NCI-H748 (cell line): ENCODE measurements around the gene C5orf34.
A peak's percentile ranks its signal among the peaks of the same experiment; 100 is the strongest.
"Not testable (repeated sequence)": the region's sequence is repeated elsewhere in the genome, so short reads cannot be mapped to it uniquely, and the experiment has no call there.

Experiments used
- DNase-seq: peaks from one replicate; lab custom pipeline; 2025; ENCODE audit not compliant: unreplicated experiment; lab: John Stamatoyannopoulos, UW

Gene C5orf34, protein sequence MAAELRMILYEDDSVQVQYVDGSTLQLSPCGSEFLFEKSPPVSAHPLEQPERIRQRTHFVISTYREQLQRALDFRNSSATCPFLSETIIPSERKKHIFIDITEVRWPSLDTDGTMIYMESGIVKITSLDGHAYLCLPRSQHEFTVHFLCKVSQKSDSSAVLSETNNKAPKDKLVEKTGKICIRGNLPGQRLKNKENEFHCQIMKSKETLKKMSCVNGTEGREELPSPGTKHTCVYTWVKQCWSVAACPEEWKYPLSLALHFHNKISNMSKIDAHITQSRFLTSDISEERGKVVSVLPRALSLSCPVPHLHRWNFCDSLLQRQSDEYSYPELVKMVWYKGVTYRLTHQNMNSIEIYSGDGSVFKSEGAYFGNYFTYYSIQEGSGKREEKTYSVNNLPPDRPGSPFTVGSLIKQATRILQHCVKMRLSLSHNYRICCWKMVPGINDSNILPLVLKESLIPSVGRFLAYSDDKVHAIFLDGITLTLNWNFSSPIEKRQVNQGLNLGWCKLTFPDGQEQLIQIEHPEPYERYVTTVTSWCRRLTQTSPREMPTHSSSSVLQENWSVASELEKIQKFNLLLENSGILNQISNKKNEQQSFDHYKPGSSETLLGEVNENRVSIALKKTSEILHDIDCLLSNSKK

GRCh38 chr5:43514816-43515677 is at the start of gene C5orf34:
TSS of gene C5orf34 (minus strand) at chr5:43515148. CDS start at chr5:43509339, 5,809 bp downstream.
- peak; percentile 100 for DNase-seq

- DNase-seq, result no peak
Measured at GRCh38 chr5:43564289-43564850, 49.4 kb upstream of the C5orf34 start.

DNA sequence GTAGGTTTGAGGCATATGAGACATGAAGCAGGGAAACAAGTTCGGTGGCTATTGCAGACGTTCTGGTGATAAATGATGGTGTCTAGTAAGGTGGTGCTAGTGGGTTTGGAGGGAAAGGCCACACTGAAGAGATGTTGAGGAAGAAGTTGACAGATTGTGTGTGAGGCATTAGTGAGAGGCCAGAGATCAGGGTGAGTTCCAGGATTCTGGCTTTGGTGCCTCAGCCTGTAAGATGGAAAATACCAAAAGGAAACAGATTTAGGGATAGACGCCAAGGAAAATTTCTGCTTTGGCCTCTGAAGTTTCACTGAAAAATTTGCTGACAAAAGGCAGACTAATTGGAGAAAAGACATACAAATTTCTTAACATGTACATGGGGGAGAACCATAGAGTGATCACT is 48.4 kb upstream of the C5orf34 start:
- no peak for DNase-seq

GRCh38 chr5:43561356-43561755 is 46.4 kb upstream of the C5orf34 start:
- no peak for DNase-seq

DNA sequence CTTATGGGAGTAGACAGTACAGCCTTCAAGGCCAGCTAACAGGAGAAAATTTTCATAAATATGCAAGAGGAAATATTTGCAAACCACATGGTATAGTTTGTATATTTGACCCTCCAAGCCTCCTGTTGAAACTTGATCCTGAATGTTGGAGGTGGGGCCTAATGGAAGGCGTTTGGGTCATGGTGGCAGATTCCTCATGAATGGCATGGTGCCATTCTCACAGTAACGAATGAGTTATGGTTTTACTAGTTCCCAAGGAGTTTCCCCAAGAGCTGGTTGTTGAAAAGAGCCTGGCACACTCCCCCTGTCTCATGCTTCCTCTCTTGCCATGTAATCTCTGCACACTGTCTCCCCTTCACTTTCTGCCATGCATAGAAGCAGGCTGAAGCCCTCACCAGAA is 45.2 kb upstream of the C5orf34 start:
- DNase-seq, result peak; percentile 33

- peak; percentile 97 for DNase-seq
Measured at GRCh38 chr5:43556857-43557542, 42.1 kb upstream of the C5orf34 start, which contains the start of gene PAIP1. TSS of gene PAIP1 (minus strand) at chr5:43557077. CDS start at chr5:43556846, 231 bp downstream.

- not testable (repeated sequence) for DNase-seq
Measured at GRCh38 chr5:43556607-43556856, 41.6 kb upstream of the C5orf34 start.

DNA sequence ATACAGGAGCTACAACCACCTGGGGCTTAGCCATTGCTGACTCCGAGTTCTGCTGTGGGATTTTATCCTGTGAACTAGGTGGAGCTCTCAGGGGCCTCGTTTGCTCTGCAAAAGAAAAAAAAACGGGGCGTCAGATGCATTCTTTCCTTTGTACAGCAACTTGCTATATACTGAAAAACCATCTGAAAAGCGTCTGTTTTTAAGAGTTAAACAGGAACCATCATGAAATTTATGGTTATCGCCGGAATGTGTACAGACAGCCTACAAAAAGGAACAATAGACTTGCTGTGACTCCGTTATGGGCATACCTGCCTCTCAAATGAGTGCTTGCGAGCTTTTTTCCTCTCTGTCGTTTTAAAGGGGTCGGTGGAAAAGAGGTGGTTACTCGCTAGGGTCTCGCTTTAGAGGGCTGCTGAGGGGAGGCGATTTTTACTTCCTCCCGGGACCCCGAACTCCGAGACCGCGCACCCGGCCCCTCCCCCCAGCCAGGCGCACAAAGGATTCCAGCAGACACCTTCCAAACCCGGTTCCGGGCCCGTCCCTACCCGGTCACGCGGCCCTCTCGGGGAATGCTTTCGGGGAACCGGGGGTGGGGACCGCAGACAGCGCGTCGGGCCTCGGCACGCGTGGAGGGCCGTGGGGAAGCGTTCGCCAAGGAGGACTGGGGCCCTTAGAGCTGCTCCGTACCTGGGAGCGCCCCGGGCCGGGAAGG is 41.1 kb upstream of the C5orf34 start:
- peak; percentile 71 for DNase-seq

GRCh38 chr5:43554497-43554896 is 39.5 kb upstream of the C5orf34 start:
- DNase-seq, result no peak

GRCh38 chr5:43553381-43553780 is 38.4 kb upstream of the C5orf34 start:
- no peak for DNase-seq

DNA sequence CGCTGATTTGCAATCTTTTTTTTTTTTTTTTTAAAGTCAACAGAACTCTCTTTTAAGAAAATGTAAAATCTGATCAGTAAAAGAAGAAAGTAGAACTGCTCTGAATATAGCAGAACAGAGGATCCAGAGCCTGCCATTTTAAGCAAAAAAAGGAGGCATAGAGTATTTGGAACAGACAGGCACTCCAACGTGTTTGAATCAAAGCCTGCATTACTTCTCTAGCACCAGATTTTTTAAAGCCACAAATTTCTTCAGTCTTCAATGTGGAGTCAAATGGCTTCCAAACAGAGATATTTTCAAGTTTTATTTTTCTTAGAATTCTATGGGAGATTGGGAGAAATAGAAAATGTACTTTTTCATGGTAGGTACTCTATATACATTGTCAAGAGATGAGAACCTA is 36.8 kb upstream of the C5orf34 start:
- no peak for DNase-seq

- not testable (repeated sequence) for DNase-seq
Measured at GRCh38 chr5:43549272-43549671, 34.3 kb upstream of the C5orf34 start.

DNA sequence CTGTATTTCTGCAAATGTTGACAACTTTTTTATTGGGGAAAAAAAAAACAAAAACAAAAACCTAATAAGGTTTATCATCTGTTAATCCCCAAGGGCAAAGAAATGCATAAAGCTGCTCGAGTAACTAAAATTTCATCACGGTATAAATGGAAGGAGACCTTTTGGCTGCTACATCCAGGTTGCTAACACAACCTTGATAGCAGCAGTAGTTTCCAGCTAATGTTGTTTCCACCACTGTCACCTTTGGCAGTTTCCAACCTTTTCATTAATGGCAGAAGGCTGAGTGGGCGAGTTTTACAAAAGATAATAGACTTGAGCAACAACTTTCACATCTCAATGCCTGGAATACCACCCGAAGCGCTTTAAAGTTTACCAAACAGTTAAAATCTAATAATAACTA is 33.4 kb upstream of the C5orf34 start:
- no peak for DNase-seq

- DNase-seq, result no peak
Measured at GRCh38 chr5:43547532-43547931, 32.6 kb upstream of the C5orf34 start.

DNA sequence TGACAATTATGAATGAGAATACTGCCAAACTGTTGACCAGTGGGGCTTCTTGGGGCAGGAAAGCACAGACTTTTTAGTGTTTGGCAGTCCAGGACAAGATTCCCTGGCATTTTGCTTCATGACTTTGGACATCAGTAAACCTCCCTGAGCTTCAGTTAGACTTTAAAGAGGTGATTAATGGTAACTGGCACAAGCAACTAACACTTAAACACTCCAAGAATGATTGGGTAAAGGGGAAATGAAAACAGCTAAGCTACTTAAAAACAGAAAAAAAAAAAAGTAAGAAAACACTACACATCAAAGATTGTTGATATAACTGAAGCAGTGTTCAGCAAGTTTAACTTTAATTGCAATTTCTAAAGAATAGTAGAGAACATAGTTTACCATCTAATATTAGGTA is 28.5 kb upstream of the C5orf34 start:
- no peak for DNase-seq

GRCh38 chr5:43540746-43541145 is 25.8 kb upstream of the C5orf34 start:
- no peak for DNase-seq

- no peak for DNase-seq
Measured at GRCh38 chr5:43536972-43537371, 22.0 kb upstream of the C5orf34 start.

- DNase-seq, result no peak
Measured at GRCh38 chr5:43533646-43534045, 18.7 kb upstream of the C5orf34 start.

DNA sequence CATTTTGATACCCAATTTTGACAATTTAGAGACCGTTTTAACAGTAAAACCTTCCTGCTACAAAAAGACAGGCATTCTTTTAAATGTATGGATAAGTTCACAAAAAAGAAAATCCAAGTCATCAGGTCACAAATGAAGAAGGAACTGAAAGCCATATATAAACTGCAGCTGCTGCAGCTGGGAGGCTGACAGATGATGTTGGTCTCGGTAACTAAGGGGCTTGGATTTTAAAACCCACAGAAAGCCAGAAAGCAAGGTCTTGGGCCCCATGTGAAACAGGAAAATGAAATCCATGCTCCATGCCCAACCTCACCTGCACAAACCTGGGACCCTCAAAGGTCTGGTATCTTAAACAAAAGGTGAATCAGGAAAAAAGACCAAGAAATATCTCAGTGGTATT is 15.7 kb upstream of the C5orf34 start:
- DNase-seq, result no peak

DNA sequence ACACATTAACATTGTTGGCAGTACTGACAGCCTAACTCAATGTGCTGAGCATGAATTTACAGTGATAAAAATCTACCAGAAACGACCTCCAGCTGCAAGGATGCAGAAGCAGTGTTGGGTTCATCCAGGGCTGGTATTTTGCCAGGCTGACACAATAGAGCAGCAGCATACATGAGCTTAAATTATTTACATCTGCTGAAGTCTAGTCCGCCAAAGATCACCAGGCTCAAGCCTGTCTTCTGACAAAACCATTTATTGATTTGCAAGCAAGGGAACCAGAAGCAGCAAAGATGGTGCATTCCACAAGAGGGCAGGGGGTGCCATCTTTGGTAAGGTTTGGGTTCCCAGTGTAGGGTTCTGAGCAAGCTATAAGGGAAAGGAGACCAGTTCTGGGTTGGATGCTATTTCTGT is 8.7 kb upstream of the C5orf34 start:
- DNase-seq, result no peak
